GM12865 (cell line): ENCODE results near the gene HELZ.

Source experiments
- DNase-seq: peaks from one replicate; pipeline ENCODE4 v3.0.0; 2010; ENCODE audit warnings: low read depth
- H3K4me3 ChIP-seq: 2 replicates; pipeline ENCODE4 v1.5.1; 2011; ENCODE audit warnings: mild to moderate bottlenecking, low read depth, low read length, control low read depth
- TF ChIP-seq, protein P1 (sequence below): IDR thresholded peaks from 2 replicates; pipeline ENCODE4 v1.5.1; 2011; ENCODE audit warnings: low read length, control low read depth, low read depth, inconsistent platforms; ENCODE audit not compliant: insufficient read depth; ENCODE audit errors: missing control alignments

The HELZ gene

DNA sequence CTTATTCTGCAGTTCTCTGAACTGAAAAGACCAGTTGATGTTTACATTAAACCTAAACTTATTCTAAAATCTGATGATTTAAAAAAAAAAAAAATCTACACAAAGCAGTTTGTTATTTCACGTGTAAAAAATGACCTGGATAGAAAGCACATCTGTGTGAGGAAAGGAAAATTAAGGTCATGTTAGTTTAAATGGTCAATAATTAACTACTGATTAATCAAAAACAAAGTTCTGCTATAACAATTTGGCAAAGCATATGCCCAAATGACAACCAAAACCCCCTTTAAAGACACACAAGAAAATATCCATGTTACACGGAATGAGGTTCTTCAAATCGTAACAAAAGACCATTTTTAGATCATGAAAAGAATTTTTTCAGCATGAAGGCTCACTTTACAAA lies 170.2 kb downstream of the HELZ start:
- TF ChIP-seq, protein P1, sequence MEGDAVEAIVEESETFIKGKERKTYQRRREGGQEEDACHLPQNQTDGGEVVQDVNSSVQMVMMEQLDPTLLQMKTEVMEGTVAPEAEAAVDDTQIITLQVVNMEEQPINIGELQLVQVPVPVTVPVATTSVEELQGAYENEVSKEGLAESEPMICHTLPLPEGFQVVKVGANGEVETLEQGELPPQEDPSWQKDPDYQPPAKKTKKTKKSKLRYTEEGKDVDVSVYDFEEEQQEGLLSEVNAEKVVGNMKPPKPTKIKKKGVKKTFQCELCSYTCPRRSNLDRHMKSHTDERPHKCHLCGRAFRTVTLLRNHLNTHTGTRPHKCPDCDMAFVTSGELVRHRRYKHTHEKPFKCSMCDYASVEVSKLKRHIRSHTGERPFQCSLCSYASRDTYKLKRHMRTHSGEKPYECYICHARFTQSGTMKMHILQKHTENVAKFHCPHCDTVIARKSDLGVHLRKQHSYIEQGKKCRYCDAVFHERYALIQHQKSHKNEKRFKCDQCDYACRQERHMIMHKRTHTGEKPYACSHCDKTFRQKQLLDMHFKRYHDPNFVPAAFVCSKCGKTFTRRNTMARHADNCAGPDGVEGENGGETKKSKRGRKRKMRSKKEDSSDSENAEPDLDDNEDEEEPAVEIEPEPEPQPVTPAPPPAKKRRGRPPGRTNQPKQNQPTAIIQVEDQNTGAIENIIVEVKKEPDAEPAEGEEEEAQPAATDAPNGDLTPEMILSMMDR = no peak
- no peak overlapping the region for H3K4me3 ChIP-seq
- no peak for DNase-seq

DNA sequence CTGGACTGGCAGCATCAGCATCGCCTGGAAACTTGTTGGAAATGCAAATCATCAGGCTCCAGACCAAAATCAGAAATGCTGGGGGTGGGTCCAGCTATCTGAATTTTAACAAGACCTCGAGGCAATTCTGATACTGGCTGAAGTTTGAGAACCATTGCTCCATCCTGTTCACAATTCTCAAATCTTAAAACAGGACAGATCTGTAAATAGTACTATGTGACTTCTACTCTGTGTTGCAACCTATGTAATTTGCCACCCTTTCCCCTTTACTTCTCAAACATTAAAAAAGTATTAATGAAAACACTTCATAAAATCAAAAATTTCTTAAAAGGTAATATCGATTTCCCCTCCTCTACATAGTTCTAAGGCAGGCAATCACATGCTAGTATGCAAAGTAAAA lies 172.1 kb downstream of the HELZ start:
- DNase-seq = no peak
- no peak overlapping the region for H3K4me3 ChIP-seq
- TF ChIP-seq, protein P1 = no peak

DNA sequence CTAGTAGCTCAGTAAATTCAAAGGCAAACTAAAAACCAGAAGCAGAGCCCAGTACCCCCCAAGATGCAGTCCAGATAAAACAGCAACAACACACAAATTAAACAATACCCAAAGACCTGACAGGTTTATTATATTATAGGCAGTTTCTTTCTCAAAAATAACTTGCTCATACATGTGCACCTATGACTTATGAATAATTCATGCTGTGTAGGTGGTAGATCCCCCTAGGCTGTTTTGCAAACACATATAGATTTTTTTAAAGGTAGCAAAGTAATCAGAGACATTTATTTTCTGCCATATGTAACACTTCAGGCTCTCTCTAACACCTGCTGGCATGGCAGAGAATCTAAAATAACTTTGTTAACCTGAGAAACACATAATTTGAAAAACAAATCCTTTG lies 173.4 kb downstream of the HELZ start:
- TF ChIP-seq, protein P1 = no peak
- no peak overlapping the region for H3K4me3 ChIP-seq
- DNase-seq = no peak

DNA sequence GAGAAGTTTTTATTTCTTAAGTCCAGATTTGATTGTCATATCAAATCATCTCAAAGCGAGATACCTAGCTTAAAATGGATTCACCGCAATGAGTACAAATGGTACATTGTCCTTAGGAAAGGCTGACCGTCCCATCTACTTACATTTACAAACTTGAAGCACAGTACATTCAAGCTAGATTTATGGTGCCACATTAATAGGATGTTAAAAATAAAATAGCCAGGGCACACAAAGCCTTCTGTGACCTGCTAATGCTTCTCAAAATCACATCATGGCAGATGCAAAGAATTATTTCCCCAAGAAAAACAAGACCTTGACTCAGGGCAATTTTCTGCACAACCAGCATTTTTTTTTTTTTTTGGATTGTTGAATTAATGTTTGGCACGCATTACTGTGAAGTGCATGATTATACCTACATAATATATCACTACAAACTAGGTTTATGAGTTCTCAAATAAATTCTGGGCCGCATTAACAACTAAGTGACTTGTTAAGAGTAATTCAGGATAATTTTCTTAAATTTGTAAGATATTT lies 175.3 kb downstream of the HELZ start:
- H3K4me3 ChIP-seq = no peak overlapping the region
- DNase-seq = no peak
- TF ChIP-seq, protein P1 = no peak

DNA sequence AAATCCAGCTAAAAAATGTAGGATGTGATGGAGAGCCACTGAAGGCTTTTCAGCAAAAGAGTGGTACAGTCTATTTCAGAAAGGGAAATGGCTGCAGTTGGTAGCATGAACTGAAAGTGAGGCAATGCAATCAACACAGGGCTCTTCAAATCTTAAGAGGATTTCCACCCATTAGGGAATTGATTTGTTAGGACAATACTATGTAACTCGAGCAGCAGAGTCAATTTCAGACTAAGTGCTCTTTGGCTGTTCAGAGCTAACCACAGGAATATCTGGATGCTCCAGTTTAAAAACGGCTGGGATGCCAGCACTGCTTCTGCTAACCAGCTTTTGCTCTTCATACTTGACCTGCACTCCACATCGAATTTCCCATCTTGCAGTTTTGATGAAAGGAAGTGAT lies 176.0 kb downstream of the HELZ start:
- H3K4me3 ChIP-seq = no peak overlapping the region
- TF ChIP-seq, protein P1 = no peak
- DNase-seq = no peak

DNA sequence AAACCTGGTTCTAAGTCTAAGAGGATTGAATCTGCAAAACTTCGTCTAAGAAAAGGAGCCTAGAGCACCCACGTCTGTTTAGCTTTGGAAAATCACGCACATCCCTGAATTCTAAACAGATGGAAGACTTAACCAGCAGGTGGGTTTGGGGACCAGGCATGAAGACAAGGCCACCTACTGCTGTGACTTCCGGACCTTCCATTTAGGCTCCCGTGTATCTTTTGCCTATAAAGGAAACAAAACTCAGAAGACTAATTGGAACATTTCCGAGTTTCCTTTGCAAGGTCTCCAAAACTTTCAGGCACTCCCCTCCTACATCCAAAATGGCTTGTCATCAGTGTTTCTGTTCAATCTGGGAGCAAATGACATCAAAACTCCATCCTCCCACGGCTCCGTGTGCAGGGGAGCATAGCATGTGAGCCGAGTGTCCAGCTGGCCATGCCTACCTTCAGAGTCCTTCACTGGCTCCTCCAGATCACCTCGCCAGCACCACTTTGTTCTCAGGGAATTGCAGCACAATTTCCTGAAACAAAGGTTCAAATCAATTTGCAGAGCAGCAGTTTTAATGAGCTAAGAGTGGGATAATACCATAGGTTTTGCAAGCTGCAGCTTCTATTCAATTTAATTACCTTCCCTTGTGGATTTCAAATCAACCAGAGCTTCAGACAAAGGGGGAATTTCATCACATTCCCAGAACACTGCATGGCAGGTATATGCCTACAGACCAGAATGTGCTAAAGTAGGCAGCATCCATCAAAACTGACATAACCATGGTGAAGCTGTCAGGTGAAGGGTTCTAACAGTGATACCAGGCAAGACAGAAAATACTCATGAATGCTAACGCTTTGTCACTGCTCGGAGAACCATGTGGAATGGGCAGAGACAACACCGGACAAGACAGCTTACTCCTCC lies 177.2 kb downstream of the HELZ start:
- H3K4me3 ChIP-seq = no peak overlapping the region
- DNase-seq = no peak
- TF ChIP-seq, protein P1 = no peak

DNA sequence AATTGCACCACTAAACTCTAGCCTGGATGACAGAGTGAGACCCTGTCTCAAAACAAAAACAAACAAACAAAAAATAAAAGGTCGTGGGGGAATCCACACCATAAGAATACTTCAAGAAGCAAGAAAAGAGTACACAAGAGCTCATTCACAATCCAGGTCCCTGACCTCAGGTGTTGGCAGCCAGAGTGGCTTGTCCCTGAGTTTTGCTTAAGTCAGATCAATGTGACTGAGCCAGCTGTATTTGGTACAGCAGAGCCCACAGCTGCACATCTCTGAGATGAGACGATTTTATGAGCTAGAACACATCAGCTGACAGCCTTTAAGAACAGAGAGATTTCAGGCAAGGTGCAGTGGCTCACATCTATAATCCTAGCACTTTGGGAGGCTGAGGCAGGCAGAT lies 178.3 kb downstream of the HELZ start:
- DNase-seq = no peak
- no peak overlapping the region for H3K4me3 ChIP-seq
- TF ChIP-seq, protein P1 = no peak
